ENCODE measurements around the gene TMC8. TPM values are rescaled to one million over a fixed set of nuclear protein-coding genes. Genes with fewer than 3 reads are reported as not detected.

The TMC8 gene
- total and polyA plus RNA-seq, 5 donors from 2014 or later, result 61.8 to 454 (median 76.0) TPM

GRCh38 chr17:78116411-78116810 lies 14.2 kb upstream of the TMC8 start:
- Mint-ChIP-seq H3K4me3 (no peak overlapping the region), H3K36me3 (peaks cover 28% of the 10 kb centered on the region), H3K4me1 (peaks cover 0 to 60% (median 31%) of the 10 kb centered on the region in 4 donors), H3K27ac (no peak overlapping the region), H3K27me3 (no peaks in the 10 kb centered on the region), H3K9me3 (peaks cover 0 to 3% (median 0%) of the 10 kb centered on the region in 7 donors)
- H3K9me3 ChIP-seq (ENCODE audit: control insufficient read depth in 2 of 2, low read length in 2 of 2), result no peaks in the 10 kb centered on the region
- no peak overlapping the region for H3K4me3 ChIP-seq (ENCODE audit: low read depth, low read length)
- ATAC-seq (ENCODE audit: low read depth in 2 of 2), result no peak
- no peaks in the 10 kb centered on the region for H3K27me3 ChIP-seq (ENCODE audit: control insufficient read depth, insufficient read depth, low read length)
- peaks cover 68% of the 10 kb centered on the region for H3K4me1 ChIP-seq (ENCODE audit: control insufficient read depth, insufficient read depth, low read length, poor library complexity, severe bottlenecking)
- DNase-seq, result no peak
- H3K27ac ChIP-seq (ENCODE audit: insufficient read depth, low read length, poor library complexity, severe bottlenecking), result no peak overlapping the region
- peaks cover 76% of the 10 kb centered on the region for H3K36me3 ChIP-seq (ENCODE audit: control insufficient read depth, insufficient read depth, low read length)

- no peak for ATAC-seq (ENCODE audit: low read depth in 2 of 2)
- Histone ChIP-seq H3K9me3 (ENCODE audit: control insufficient read depth in 2 of 2, low read length in 2 of 2) (no peaks in the 10 kb centered on the region), H3K27ac (ENCODE audit: insufficient read depth, low read length, poor library complexity, severe bottlenecking) (peak overlapping the region; percentile 33), H3K4me1 (ENCODE audit: control insufficient read depth, insufficient read depth, low read length, poor library complexity, severe bottlenecking) (peaks cover 75% of the 10 kb centered on the region), H3K36me3 (ENCODE audit: control insufficient read depth, insufficient read depth, low read length) (peaks cover 74% of the 10 kb centered on the region), H3K4me3 (ENCODE audit: low read depth, low read length) (no peak overlapping the region), H3K27me3 (ENCODE audit: control insufficient read depth, insufficient read depth, low read length) (no peaks in the 10 kb centered on the region)
- peak overlapping the region in 2 of 3 donors; percentile 32 to 76 for H3K27ac Mint-ChIP-seq
- DNase-seq, result no peak
- H3K4me1 Mint-ChIP-seq, result peaks cover 0 to 68% (median 35%) of the 10 kb centered on the region in 4 donors
- H3K4me3 Mint-ChIP-seq, result peak overlapping the region in 2 of 4 donors; percentile 41 to 72
- peaks cover 30% of the 10 kb centered on the region for H3K36me3 Mint-ChIP-seq
- peaks cover 0 to 3% (median 0%) of the 10 kb centered on the region in 7 donors for H3K9me3 Mint-ChIP-seq
- no peaks in the 10 kb centered on the region for H3K27me3 Mint-ChIP-seq
Measured at GRCh38 chr17:78117027-78117981, 13.3 kb upstream of the TMC8 start.

GRCh38 chr17:78118801-78119241 lies 11.8 kb upstream of the TMC8 start:
- DNase-seq (no peak), ATAC-seq (ENCODE audit: low read depth in 2 of 2) (no peak)
- H3K27me3 ChIP-seq (ENCODE audit: control insufficient read depth, insufficient read depth, low read length), result no peaks in the 10 kb centered on the region
- no peaks in the 10 kb centered on the region for H3K27me3 Mint-ChIP-seq
- H3K27ac ChIP-seq (ENCODE audit: insufficient read depth, low read length, poor library complexity, severe bottlenecking), result peak overlapping the region; percentile 33
- no peak overlapping the region for H3K4me3 Mint-ChIP-seq
- peaks cover 76% of the 10 kb centered on the region for H3K36me3 ChIP-seq (ENCODE audit: control insufficient read depth, insufficient read depth, low read length)
- no peaks in the 10 kb centered on the region for H3K9me3 ChIP-seq (ENCODE audit: control insufficient read depth in 2 of 2, low read length in 2 of 2)
- H3K27ac Mint-ChIP-seq, result no peak overlapping the region
- H3K4me1 ChIP-seq (ENCODE audit: control insufficient read depth, insufficient read depth, low read length, poor library complexity, severe bottlenecking), result peaks cover 75% of the 10 kb centered on the region
- no peak overlapping the region for H3K4me3 ChIP-seq (ENCODE audit: low read depth, low read length)
- peaks cover 0 to 1% (median 0%) of the 10 kb centered on the region in 7 donors for H3K9me3 Mint-ChIP-seq
- peaks cover 32% of the 10 kb centered on the region for H3K36me3 Mint-ChIP-seq
- peaks cover 0 to 68% (median 31%) of the 10 kb centered on the region in 4 donors for H3K4me1 Mint-ChIP-seq

DNA sequence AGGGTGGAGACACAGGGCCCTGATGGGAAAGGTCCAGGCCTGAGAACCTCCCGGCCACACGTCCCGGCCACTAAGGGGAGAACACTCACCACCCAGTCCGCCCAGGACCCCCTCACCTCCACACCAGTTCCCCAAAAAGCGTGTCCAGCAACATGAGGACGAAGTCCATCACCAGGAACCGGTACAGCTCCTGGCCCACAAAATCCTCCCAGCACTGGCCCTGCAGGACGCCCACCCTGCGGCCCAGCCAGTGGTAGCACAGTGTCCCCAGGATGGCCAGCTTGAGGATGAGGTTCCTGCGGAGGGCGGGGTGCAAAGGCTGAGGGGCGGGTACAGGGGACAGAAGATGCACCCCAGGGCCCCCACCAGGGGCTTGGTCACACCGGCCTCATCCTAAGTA lies 10.0 kb upstream of the TMC8 start:
- no peaks in the 10 kb centered on the region for H3K9me3 ChIP-seq (ENCODE audit: control insufficient read depth in 2 of 2, low read length in 2 of 2)
- no peaks in the 10 kb centered on the region for H3K27me3 Mint-ChIP-seq
- H3K36me3 ChIP-seq (ENCODE audit: control insufficient read depth, insufficient read depth, low read length), result peaks cover 78% of the 10 kb centered on the region
- peaks cover 0 to 69% (median 21%) of the 10 kb centered on the region in 4 donors for H3K4me1 Mint-ChIP-seq
- peaks cover 24% of the 10 kb centered on the region for H3K36me3 Mint-ChIP-seq
- ATAC-seq (ENCODE audit: low read depth in 2 of 2) (no peak), DNase-seq (no peak)
- no peaks in the 10 kb centered on the region for H3K27me3 ChIP-seq (ENCODE audit: control insufficient read depth, insufficient read depth, low read length)
- H3K4me3 ChIP-seq (ENCODE audit: low read depth, low read length), result no peak overlapping the region
- H3K4me1 ChIP-seq (ENCODE audit: control insufficient read depth, insufficient read depth, low read length, poor library complexity, severe bottlenecking), result peaks cover 81% of the 10 kb centered on the region
- peaks cover 0 to 1% (median 0%) of the 10 kb centered on the region in 7 donors for H3K9me3 Mint-ChIP-seq
- H3K27ac ChIP-seq (ENCODE audit: insufficient read depth, low read length, poor library complexity, severe bottlenecking), result peak overlapping the region; percentile 92
- H3K27ac Mint-ChIP-seq, result peak overlapping the region in 2 of 3 donors; percentile 76 to 89
- peak overlapping the region; percentile 87 to 96 (median 90) for H3K4me3 Mint-ChIP-seq

DNA sequence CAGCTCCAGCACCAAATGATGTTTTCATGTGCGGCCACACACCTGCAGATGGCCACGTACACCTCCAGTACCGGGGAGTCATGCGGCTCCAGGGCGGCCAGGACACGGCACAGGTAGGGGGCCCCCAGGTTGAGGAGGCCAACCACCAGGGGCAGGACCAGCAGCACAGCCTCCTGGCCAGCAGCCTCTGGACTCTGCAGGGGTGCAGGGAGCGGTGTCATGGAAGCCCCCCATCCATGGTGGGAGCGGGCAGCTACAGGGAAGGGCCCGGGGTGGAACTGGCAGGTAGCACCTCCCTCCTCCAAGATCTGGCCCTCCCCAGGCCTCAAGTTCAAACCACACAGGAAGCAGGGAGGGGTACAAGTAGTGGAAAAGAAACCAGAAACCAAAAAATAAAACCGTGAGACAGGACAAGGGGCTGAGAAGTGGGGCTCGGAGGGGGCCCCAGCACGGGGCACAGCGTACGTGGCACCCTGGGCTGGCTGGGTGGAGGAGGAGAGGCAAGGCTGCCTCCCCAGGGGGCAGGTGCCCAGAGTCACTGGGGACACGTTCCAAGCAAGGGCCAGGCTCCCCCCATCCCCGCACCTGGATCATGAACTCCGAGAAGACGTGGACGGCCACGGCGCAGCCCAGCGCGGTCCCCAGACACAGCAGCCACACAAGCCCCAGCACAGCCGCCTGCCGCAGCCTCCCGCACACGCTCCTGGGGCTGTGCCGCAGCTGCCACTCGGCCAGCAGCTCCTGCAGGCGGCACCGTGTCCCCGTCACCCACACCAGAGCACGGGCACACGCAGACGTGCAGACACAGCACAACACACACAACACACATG lies 9.4 kb upstream of the TMC8 start:
- peaks cover 24% of the 10 kb centered on the region for H3K36me3 Mint-ChIP-seq
- Histone ChIP-seq H3K36me3 (ENCODE audit: control insufficient read depth, insufficient read depth, low read length) (peaks cover 78% of the 10 kb centered on the region), H3K4me3 (ENCODE audit: low read depth, low read length) (peak overlapping the region; percentile 44), H3K9me3 (ENCODE audit: control insufficient read depth in 2 of 2, low read length in 2 of 2) (no peaks in the 10 kb centered on the region), H3K27ac (ENCODE audit: insufficient read depth, low read length, poor library complexity, severe bottlenecking) (peak overlapping the region; percentile 92), H3K4me1 (ENCODE audit: control insufficient read depth, insufficient read depth, low read length, poor library complexity, severe bottlenecking) (peaks cover 87% of the 10 kb centered on the region), H3K27me3 (ENCODE audit: control insufficient read depth, insufficient read depth, low read length) (no peaks in the 10 kb centered on the region)
- H3K4me1 Mint-ChIP-seq, result peaks cover 0 to 71% (median 21%) of the 10 kb centered on the region in 4 donors
- H3K27ac Mint-ChIP-seq, result peak overlapping the region; percentile 89 to 99 (median 89)
- H3K4me3 Mint-ChIP-seq, result peak overlapping the region; percentile 87 to 96 (median 92)
- peak; percentile 66 to 67 for ATAC-seq (ENCODE audit: low read depth in 2 of 2)
- DNase-seq, result peak in 2 of 3 donors; percentile 81 to 91
- H3K9me3 Mint-ChIP-seq, result peaks cover 0 to 1% (median 0%) of the 10 kb centered on the region in 7 donors
- H3K27me3 Mint-ChIP-seq, result no peaks in the 10 kb centered on the region

DNA sequence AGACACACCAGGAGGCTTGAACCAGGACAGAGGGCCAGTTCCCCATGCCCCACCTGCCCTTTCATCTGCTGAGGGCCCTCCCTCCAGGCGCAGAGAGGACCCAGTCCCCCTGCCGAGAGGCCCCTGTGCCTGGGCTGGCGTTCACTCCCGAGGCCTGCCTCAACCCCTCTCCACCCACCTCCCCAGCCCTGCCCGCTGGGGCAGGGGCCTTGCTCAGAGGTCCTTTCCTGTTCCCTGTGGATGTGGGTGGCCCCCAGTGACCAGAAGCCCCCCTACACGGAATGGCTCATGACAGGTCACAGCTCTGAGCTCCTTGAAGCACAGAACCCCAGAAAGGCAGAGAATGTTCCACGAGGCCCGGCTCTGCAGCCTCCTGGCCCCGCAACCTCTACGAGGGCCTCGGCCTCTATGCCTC lies 8.8 kb upstream of the TMC8 start:
- ATAC-seq (ENCODE audit: low read depth in 2 of 2) (peak; percentile 1 to 3), DNase-seq (no peak)
- Histone ChIP-seq H3K27me3 (ENCODE audit: control insufficient read depth, insufficient read depth, low read length) (no peaks in the 10 kb centered on the region), H3K4me1 (ENCODE audit: control insufficient read depth, insufficient read depth, low read length, poor library complexity, severe bottlenecking) (peaks cover 93% of the 10 kb centered on the region), H3K9me3 (ENCODE audit: control insufficient read depth in 2 of 2, low read length in 2 of 2) (no peaks in the 10 kb centered on the region), H3K27ac (ENCODE audit: insufficient read depth, low read length, poor library complexity, severe bottlenecking) (peak overlapping the region; percentile 92), H3K4me3 (ENCODE audit: low read depth, low read length) (peak overlapping the region; percentile 44), H3K36me3 (ENCODE audit: control insufficient read depth, insufficient read depth, low read length) (peaks cover 73% of the 10 kb centered on the region)
- peaks cover 22% of the 10 kb centered on the region for H3K36me3 Mint-ChIP-seq
- peaks cover 0 to 1% (median 0%) of the 10 kb centered on the region in 7 donors for H3K9me3 Mint-ChIP-seq
- peaks cover 0 to 77% (median 22%) of the 10 kb centered on the region in 4 donors for H3K4me1 Mint-ChIP-seq
- no peaks in the 10 kb centered on the region for H3K27me3 Mint-ChIP-seq
- H3K4me3 Mint-ChIP-seq, result peak overlapping the region; percentile 87 to 96 (median 92)
- H3K27ac Mint-ChIP-seq, result peak overlapping the region; percentile 89 to 99 (median 89)

DNA sequence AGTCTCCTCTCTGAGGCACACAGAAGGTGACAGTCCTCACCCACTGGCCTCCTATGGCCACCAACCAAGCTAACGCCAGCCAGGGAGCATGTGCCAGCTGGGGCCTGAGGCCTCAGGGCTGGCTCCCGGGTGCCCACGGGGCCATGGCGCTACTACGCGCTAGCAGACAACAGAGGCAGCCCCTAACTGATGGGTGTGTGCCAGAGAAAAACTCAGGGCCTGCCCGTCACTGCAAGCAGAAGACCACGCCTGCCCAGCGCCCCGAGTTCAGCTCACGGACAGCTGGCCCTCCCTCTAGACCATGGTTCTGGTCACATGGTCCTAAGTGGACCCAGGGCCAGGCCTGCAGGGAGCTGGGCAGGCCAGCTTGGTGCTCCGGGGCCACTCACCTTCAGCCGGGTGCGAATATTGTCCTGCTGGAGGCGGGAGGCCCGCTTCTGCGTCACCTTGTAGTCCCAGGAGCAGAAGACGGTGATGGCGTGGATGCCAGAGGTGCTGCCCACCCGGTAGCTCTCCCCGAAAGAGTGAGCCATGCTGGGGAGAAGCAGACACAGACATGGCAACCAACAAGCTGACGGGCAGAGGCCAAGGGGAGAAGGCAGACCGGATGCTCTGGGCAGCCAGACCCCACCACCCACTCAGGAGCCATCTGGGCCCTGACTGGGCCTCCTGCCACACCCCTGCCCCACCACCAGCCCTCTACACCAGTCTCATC lies 8.2 kb upstream of the TMC8 start:
- H3K4me3 Mint-ChIP-seq, result peak overlapping the region; percentile 87 to 96 (median 92)
- no peak overlapping the region for H3K4me3 ChIP-seq (ENCODE audit: low read depth, low read length)
- no peaks in the 10 kb centered on the region for H3K9me3 ChIP-seq (ENCODE audit: control insufficient read depth in 2 of 2, low read length in 2 of 2)
- peaks cover 0 to 78% (median 25%) of the 10 kb centered on the region in 4 donors for H3K4me1 Mint-ChIP-seq
- H3K4me1 ChIP-seq (ENCODE audit: control insufficient read depth, insufficient read depth, low read length, poor library complexity, severe bottlenecking), result peaks cover 93% of the 10 kb centered on the region
- peak overlapping the region; percentile 89 to 99 (median 89) for H3K27ac Mint-ChIP-seq
- ATAC-seq (ENCODE audit: low read depth in 2 of 2), result no peak
- H3K9me3 Mint-ChIP-seq, result peaks cover 0 to 1% (median 0%) of the 10 kb centered on the region in 7 donors
- H3K27me3 Mint-ChIP-seq, result no peaks in the 10 kb centered on the region
- H3K36me3 ChIP-seq (ENCODE audit: control insufficient read depth, insufficient read depth, low read length), result peaks cover 67% of the 10 kb centered on the region
- no peak for DNase-seq
- H3K36me3 Mint-ChIP-seq, result peaks cover 23% of the 10 kb centered on the region
- H3K27me3 ChIP-seq (ENCODE audit: control insufficient read depth, insufficient read depth, low read length), result no peaks in the 10 kb centered on the region
- peak overlapping the region; percentile 92 for H3K27ac ChIP-seq (ENCODE audit: insufficient read depth, low read length, poor library complexity, severe bottlenecking)
